ENCODE data around the gene MYL5. TPM values are rescaled to one million over a fixed set of nuclear protein-coding genes. Genes with fewer than 3 reads are reported as not detected.
A peak's percentile ranks its signal among the peaks of the same experiment; 100 is the strongest.

Gene MYL5
- total RNA-seq, 1 experiment from 2014 or later: 18.0 TPM

DNA sequence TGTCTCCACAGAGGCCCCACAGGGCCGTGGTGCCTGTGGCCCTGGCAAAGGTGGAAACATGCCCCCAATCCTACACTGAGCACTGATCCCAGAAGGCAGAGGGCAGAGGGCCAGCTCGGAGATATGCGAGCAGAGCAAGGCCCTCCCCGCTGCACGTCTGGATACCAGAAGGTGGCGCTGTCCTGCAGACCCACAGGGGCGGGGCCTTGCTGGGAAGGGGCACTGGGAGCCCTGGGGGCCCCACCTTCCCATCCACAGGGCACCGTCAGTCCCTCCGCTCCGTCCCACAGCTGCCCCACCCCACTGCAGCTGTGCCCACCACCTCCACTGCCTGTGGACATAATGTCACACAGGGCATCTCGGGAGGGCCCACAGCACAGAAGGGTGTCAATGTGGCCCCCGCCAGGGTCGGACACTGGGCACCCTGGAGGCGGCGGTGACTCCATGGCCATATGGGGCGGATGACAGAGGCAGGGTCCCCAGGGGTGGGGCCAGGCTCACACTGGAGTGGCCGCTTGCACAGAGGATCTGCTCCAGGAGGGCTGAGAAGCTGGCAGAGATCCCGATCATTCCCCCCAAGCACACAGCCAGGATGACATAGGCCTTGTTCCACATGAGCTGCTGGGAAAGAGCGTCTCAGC lies 9.8 kb downstream of the MYL5 start:
- no peak overlapping the region for H3K9ac ChIP-seq (ENCODE audit: extremely low read depth, insufficient read length, low read length)
- TF ChIP-seq, protein P1, sequence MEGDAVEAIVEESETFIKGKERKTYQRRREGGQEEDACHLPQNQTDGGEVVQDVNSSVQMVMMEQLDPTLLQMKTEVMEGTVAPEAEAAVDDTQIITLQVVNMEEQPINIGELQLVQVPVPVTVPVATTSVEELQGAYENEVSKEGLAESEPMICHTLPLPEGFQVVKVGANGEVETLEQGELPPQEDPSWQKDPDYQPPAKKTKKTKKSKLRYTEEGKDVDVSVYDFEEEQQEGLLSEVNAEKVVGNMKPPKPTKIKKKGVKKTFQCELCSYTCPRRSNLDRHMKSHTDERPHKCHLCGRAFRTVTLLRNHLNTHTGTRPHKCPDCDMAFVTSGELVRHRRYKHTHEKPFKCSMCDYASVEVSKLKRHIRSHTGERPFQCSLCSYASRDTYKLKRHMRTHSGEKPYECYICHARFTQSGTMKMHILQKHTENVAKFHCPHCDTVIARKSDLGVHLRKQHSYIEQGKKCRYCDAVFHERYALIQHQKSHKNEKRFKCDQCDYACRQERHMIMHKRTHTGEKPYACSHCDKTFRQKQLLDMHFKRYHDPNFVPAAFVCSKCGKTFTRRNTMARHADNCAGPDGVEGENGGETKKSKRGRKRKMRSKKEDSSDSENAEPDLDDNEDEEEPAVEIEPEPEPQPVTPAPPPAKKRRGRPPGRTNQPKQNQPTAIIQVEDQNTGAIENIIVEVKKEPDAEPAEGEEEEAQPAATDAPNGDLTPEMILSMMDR (conservative IDR thresholded peaks at IDR 0.05): peak; percentile 97
- no peaks in the 10 kb centered on the region for H3K79me1 ChIP-seq (ENCODE audit: insufficient read depth, low read depth, low read length, poor library complexity, severe bottlenecking)
- peaks cover 5% of the 10 kb centered on the region for H3K23me2 ChIP-seq (ENCODE audit: insufficient read length, low read depth, low read length, poor library complexity, severe bottlenecking)
- no peaks in the 10 kb centered on the region for H4K20me1 ChIP-seq (ENCODE audit: control insufficient read depth, insufficient read depth, insufficient read length)
- no peak overlapping the region for H2BK120ac ChIP-seq (ENCODE audit: low read depth, low read length, poor library complexity, severe bottlenecking)
- no peak overlapping the region for H3K4ac ChIP-seq (ENCODE audit: low read depth, low read length)
- no peaks in the 10 kb centered on the region for H3K9me3 ChIP-seq (ENCODE audit: control insufficient read depth, low read depth, low read length)
- no peak overlapping the region for H4K5ac ChIP-seq (ENCODE audit: insufficient read length, low read depth, low read length)
- H3K36me3 Mint-ChIP-seq (ENCODE audit: insufficient read depth in 1 of 3, low read depth in 3 of 3): peaks cover 0 to 3% (median 0%) of the 10 kb centered on the region in 3 experiments; a peak in 2 of 7 replicates
- no peaks in the 10 kb centered on the region for H3K27me3 ChIP-seq (ENCODE audit: insufficient read depth, low read length)
- H3K27me3 Mint-ChIP-seq (ENCODE audit: low read depth): peaks cover 8% of the 10 kb centered on the region
- no CpG with 5 or more reads among the region's 19 CpGs for WGBS (ENCODE audit: extremely low coverage, insufficient read length, low lambda C conversion rate)
- H3K4me2 ChIP-seq (ENCODE audit: insufficient read depth, insufficient read length, low read length): no peak overlapping the region
- peak overlapping the region in 1 of 2 experiments; percentile 20; a peak in 1 of 5 replicates for H3K4me3 Mint-ChIP-seq
- H3K18ac ChIP-seq (ENCODE audit: insufficient read length, low read depth, low read length): no peak overlapping the region
- no peak overlapping the region for H3T11ph ChIP-seq (ENCODE audit: low read length)
- H2BK15ac ChIP-seq (ENCODE audit: low read depth, low read length): no peak overlapping the region
- H3K27ac ChIP-seq (ENCODE audit: insufficient read length, low read depth, low read length): no peak overlapping the region
- no peak overlapping the region for H2AFZ ChIP-seq (ENCODE audit: low read length)
- no peak overlapping the region for H2BK20ac ChIP-seq (ENCODE audit: low read depth, low read length, poor library complexity, severe bottlenecking)
- no peaks in the 10 kb centered on the region for H3K4me1 ChIP-seq (ENCODE audit: insufficient read depth, low read length)
- H3K79me2 ChIP-seq (ENCODE audit: insufficient read depth, low read length): no peaks in the 10 kb centered on the region
- no peak overlapping the region for H2BK5ac ChIP-seq (ENCODE audit: insufficient read length, low read length)
- DNase-seq: peak; percentile 89
- H3K23ac ChIP-seq (ENCODE audit: insufficient read length, low read depth, low read length): no peak overlapping the region
- H3K9me3 Mint-ChIP-seq: no peaks in the 10 kb centered on the region; a peak in 1 of 5 replicates
- H3K27ac Mint-ChIP-seq: no peak overlapping the region
- peaks cover 6 to 26% of the 10 kb centered on the region in 2 experiments for H3K4me1 Mint-ChIP-seq
- H4K8ac ChIP-seq (replicated peaks; ENCODE audit: insufficient read length, low read depth, low read length): no peak overlapping the region
- no peak overlapping the region for H2AK5ac ChIP-seq (ENCODE audit: insufficient read length, low read length)
- no peak overlapping the region for H2BK12ac ChIP-seq (ENCODE audit: insufficient read length, low read depth, low read length)
- H3K56ac ChIP-seq (ENCODE audit: insufficient read length, low read depth, low read length): no peak overlapping the region
- H3K14ac ChIP-seq (ENCODE audit: insufficient read depth, low read length): no peak overlapping the region; the same call in 1 of the 2 replicates
- H4K91ac ChIP-seq (ENCODE audit: insufficient read length, low read depth, low read length): no peak overlapping the region

Measured in H9 (cell line).